HPDE6-E6E7 (cell line): ENCODE measurements around the gene MRGPRG.

Source experiments
- DNase-seq: peaks from one replicate; pipeline ENCODE4 v3.0.0; 2011; ENCODE audit warnings: missing footprints; ENCODE audit errors: extremely low spot score

Gene MRGPRG

GRCh38 chr11:3207526-3208189 lies 11.0 kb downstream of the MRGPRG start:
- no peak for DNase-seq

GRCh38 chr11:3206922-3207204 lies 11.8 kb downstream of the MRGPRG start:
- DNase-seq, result no peak

GRCh38 chr11:3206156-3206921 lies 12.3 kb downstream of the MRGPRG start:
- DNase-seq, result no peak

GRCh38 chr11:3205261-3206155 lies 13.1 kb downstream of the MRGPRG start:
- DNase-seq, result no peak

GRCh38 chr11:3204141-3205015 lies 14.2 kb downstream of the MRGPRG start:
- DNase-seq, result no peak

GRCh38 chr11:3203221-3204043 lies 15.2 kb downstream of the MRGPRG start:
- DNase-seq, result no peak

- no peak for DNase-seq
These were observed 15.9 kb downstream of the MRGPRG start for GRCh38 chr11:3202759-3203158.

GRCh38 chr11:3202305-3202704 lies 16.3 kb downstream of the MRGPRG start:
- no peak for DNase-seq

- no peak for DNase-seq
These were observed 16.9 kb downstream of the MRGPRG start for GRCh38 chr11:3201677-3202181.

GRCh38 chr11:3201112-3201581 lies 17.5 kb downstream of the MRGPRG start:
- DNase-seq, result no peak

GRCh38 chr11:3200388-3201111 lies 18.1 kb downstream of the MRGPRG start:
- no peak for DNase-seq

GRCh38 chr11:3199537-3200295 lies 18.9 kb downstream of the MRGPRG start:
- no peak for DNase-seq

GRCh38 chr11:3198815-3199214 lies 19.8 kb downstream of the MRGPRG start:
- no peak for DNase-seq

- no peak for DNase-seq
These were observed 20.6 kb downstream of the MRGPRG start for GRCh38 chr11:3197878-3198528.

GRCh38 chr11:3197044-3197695 lies 21.4 kb downstream of the MRGPRG start:
- no peak for DNase-seq

- no peak for DNase-seq
These were observed 22.2 kb downstream of the MRGPRG start for GRCh38 chr11:3196161-3197043.
